ENCODE data around the gene RNU1-4. TPM values are rescaled to one million over a fixed set of nuclear protein-coding genes. Genes with fewer than 3 reads are reported as not detected.
"Not testable (repeated sequence)": the region's sequence is repeated elsewhere in the genome, so short reads cannot be mapped to it uniquely, and the experiment has no call there.

Gene RNU1-4
- total RNA-seq, 4 donors from 2014 or later, result under 0.01 TPM; not detected in 2

DNA sequence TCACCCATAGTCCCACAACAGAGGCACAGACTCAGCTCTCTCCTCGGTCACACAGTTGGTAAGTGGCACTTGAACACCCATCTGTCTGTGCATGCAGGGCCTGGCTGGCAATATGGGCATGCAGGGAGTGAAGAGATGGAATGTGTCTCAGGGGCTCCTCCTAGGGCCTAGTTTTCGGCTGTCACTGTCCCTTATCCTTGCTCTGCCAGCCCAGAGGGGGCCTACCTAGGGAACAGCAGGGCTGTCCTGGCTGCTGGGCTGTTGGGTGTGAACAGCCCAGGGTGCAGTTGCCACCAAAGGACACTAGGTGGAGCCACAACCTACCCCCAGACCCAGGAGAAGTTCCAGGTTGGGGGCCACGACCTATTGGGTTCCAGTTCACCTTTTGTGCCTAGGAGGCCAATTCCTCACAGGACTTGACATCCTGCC lies 30.6 kb upstream of the RNU1-4 start:
- H3K4me1 ChIP-seq; H3K9me3 ChIP-seq; H3K36me3 ChIP-seq; H3K4me3 ChIP-seq; intact Hi-C loops (cut with DNase I); H3K27ac ChIP-seq (replicated peaks in 1 of 4): not testable (repeated sequence)
- peak; percentile 29 for DNase-seq (ENCODE audit: extremely low spot score)
- 0% methylated on average over 1 of the region's 3 CpGs for WGBS
- H3K27me3 ChIP-seq, result peaks cover 0 to 17% (median 9%) of the 10 kb centered on the region in 4 donors
- TF ChIP-seq, protein P1, sequence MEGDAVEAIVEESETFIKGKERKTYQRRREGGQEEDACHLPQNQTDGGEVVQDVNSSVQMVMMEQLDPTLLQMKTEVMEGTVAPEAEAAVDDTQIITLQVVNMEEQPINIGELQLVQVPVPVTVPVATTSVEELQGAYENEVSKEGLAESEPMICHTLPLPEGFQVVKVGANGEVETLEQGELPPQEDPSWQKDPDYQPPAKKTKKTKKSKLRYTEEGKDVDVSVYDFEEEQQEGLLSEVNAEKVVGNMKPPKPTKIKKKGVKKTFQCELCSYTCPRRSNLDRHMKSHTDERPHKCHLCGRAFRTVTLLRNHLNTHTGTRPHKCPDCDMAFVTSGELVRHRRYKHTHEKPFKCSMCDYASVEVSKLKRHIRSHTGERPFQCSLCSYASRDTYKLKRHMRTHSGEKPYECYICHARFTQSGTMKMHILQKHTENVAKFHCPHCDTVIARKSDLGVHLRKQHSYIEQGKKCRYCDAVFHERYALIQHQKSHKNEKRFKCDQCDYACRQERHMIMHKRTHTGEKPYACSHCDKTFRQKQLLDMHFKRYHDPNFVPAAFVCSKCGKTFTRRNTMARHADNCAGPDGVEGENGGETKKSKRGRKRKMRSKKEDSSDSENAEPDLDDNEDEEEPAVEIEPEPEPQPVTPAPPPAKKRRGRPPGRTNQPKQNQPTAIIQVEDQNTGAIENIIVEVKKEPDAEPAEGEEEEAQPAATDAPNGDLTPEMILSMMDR (IDR thresholded peaks at IDR 0.05), result peak in 1 of 3 experiments; percentile 62

DNA sequence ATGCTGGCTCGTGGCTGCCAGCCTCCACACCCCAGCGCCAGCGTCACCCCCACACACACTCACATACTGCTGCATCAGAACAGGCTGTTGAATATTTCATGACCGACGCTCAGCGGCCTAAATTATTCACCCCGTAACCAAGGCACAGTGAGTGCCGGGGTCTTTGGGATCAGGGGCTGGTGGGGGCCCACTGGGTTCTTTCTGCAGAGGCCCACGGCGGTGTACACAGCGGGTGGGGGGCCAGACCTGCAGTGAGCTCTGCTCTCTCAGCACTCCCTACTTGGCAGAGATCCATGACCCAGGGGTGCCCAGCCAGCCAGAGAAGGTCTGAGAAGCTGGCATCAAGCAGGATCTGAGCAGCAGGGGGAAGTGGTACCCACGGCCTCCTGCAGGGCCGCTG lies 29.7 kb upstream of the RNU1-4 start:
- H3K4me1 ChIP-seq; intact Hi-C loops (cut with DNase I); H3K36me3 ChIP-seq; H3K4me3 ChIP-seq; H3K27ac ChIP-seq (replicated peaks in 1 of 4); H3K9me3 ChIP-seq: not testable (repeated sequence)
- H3K27me3 ChIP-seq, result peaks cover 0 to 17% (median 9%) of the 10 kb centered on the region in 4 donors
- DNase-seq (ENCODE audit: extremely low spot score), result peak; percentile 86
- WGBS, result no CpG with 5 or more reads among the region's 13 CpGs

DNA sequence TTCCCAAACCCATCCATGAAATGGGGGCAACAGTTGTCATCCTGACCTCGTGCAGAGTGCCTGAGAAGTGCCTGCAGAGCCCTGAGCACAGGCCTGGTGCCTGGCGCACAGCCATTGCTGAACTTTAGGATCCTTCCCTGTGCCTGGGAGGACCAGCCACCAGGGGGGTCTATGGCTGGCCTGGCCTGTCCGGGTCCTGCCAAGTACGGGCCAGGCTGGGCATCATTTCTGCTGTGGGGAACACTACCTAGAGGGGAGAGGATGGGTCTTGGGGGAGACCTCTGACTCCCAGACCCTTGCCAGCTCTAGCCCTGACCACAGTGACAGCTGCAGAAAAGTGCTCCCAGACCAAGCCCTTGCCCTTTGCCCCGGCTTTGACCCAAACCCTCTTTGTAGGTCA lies 28.2 kb upstream of the RNU1-4 start:
- H3K27ac ChIP-seq (replicated peaks in 1 of 4); H3K9me3 ChIP-seq; H3K4me1 ChIP-seq; H3K4me3 ChIP-seq; H3K36me3 ChIP-seq; intact Hi-C loops (cut with DNase I): not testable (repeated sequence)
- peaks cover 0 to 26% (median 9%) of the 10 kb centered on the region in 4 donors for H3K27me3 ChIP-seq
- DNase-seq (ENCODE audit: extremely low spot score), result peak; percentile 78
- WGBS, result 58% methylated on average over 2 of the region's 5 CpGs

DNA sequence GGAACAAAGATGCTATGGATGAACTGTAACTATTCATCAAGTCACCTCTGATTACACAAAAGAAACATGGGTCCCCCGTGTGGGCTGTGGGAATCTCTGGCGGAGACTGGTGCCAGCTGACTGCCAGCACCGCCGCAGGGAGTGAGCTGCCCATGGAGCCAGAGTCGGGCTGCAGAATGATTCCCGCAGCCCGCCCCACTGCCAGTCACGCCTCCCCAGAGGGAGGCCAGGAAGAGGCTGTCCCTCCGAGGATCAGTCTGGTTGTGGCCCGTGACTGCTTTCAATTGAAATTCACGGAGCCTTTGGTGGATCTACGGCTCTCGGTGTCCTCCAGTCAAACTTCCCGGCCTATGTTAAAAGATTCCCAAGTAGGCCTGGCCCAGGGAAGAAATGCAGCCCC lies 27.7 kb upstream of the RNU1-4 start:
- H3K27ac ChIP-seq (replicated peaks in 1 of 4); H3K9me3 ChIP-seq; intact Hi-C loops (cut with DNase I); DNase-seq (ENCODE audit: extremely low spot score); H3K4me1 ChIP-seq; H3K4me3 ChIP-seq; H3K36me3 ChIP-seq: not testable (repeated sequence)
- H3K27me3 ChIP-seq, result peaks cover 0 to 26% (median 5%) of the 10 kb centered on the region in 4 donors
- 90% methylated on average over 9 of the region's 14 CpGs for WGBS

DNA sequence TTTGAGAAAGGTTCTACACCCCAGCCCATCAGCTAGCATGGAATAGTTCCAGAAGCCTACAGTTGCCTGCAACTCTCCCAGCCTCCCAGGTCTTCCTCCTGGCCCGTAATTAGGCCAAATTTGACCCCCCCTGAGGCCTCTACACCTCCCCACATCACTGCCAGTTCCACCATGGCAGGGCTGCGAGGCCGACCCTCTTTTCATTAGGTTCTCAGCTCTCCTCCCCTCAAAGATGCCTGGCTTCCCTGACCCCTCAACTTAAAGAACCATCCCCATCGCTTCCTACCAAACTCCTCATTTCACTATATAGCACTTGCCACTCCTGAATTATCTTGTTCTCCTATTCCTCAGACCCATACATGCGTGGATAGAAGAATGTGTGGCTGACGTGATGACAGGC lies 27.3 kb upstream of the RNU1-4 start:
- H3K27ac ChIP-seq (replicated peaks in 1 of 4); intact Hi-C loops (cut with DNase I); H3K36me3 ChIP-seq; DNase-seq (ENCODE audit: extremely low spot score); H3K4me3 ChIP-seq; H3K4me1 ChIP-seq; H3K9me3 ChIP-seq: not testable (repeated sequence)
- WGBS, result 83% methylated on average over 4 of the region's 6 CpGs
- peaks cover 0 to 26% (median 3%) of the 10 kb centered on the region in 4 donors for H3K27me3 ChIP-seq

DNA sequence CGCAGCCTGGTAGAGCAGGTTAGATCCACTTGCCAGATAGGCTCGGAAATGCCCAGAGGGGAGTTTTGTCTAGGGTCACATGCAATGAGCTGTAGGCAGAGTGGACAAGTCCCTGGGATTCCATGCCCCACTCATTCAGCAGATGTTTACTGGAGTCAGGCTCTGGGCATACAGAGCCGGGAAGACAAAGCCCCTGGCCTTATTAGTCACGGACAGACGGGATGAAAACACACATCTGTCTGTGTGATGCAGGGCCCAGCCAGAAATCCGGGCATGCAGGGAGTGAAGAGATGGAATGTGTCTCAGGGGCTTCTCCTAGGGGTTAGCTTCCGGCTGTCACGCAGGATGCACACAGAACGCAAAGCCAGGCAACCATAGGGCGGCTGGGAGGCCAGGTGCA lies 26.8 kb upstream of the RNU1-4 start:
- H3K27me3 ChIP-seq, result peaks cover 0 to 29% (median 4%) of the 10 kb centered on the region in 4 donors
- 38% methylated on average over 4 of the region's 10 CpGs for WGBS
- intact Hi-C loops (cut with DNase I); H3K4me1 ChIP-seq; H3K36me3 ChIP-seq; DNase-seq (ENCODE audit: extremely low spot score); H3K9me3 ChIP-seq; H3K27ac ChIP-seq (replicated peaks in 1 of 4); H3K4me3 ChIP-seq: not testable (repeated sequence)

DNA sequence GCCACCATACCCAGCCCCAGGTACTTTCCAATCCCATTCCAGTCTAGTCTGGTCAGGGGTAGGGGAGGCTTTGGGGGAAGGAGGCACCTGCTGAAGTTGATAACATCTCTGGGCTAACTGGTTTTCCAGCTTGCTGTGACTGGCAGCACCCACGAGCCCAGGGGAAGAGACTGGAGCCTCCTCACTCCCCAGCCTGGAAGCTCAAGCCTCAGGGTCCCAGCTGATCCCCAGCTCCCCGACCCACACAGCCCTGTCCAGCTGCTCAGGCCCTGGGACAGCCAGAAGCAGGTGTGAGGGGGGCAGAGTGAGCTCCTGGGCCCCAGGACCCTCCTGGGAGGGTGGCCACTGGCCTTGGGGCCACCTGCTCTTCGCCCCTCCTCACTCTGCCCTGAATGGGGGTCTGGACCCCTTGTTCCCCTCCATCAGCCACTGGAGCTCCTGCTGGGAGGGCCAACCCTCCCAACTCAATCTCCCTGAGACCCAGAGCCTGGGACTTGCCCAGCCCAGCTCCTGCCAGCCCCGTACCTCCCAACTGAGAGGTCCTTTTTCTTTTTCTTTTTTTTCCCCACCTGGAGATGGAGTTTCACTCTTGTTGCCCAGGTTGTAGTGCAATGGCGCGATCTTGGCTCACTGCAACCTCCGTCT lies 23.5 kb upstream of the RNU1-4 start:
- intact Hi-C loops (cut with DNase I), result no loop called here
- Histone ChIP-seq H3K4me1 (no peaks in the 10 kb centered on the region), H3K27me3 (peaks cover 0 to 50% (median 6%) of the 10 kb centered on the region in 4 donors), H3K4me3 (no peak overlapping the region), H3K36me3 (no peaks in the 10 kb centered on the region), H3K9me3 (no peaks in the 10 kb centered on the region), H3K27ac (replicated peaks in 1 of 4) (no peak overlapping the region)
- peak; percentile 93 for DNase-seq (ENCODE audit: extremely low spot score)
- TF ChIP-seq, protein P1 (IDR thresholded peaks at IDR 0.05), result no peak
- no peak for TF ChIP-seq POLR2AphosphoS5 (IDR thresholded peaks at IDR 0.05)
- WGBS, result 86% methylated on average over 7 of the region's 7 CpGs
